NAMALWA (cell line): ENCODE results near the gene TWF2.

ENCODE experiments used
- DNase-seq: peaks from one replicate; pipeline ENCODE4 v3.0.0-alpha.2; 2015; ENCODE audit warnings: low spot score

The TWF2 gene

GRCh38 chr3:52257911-52258310 is 19.0 kb upstream of the TWF2 start:
- no peak for DNase-seq

GRCh38 chr3:52256622-52257021 is 17.7 kb upstream of the TWF2 start:
- DNase-seq: no peak

- no peak for DNase-seq
Measured at GRCh38 chr3:52256159-52256558, 17.2 kb upstream of the TWF2 start.

GRCh38 chr3:52254608-52255007 is 15.7 kb upstream of the TWF2 start:
- no peak for DNase-seq

- peak; percentile 82 for DNase-seq
Measured at GRCh38 chr3:52253314-52254304, 14.7 kb upstream of the TWF2 start.

GRCh38 chr3:52250122-52250521 is 11.2 kb upstream of the TWF2 start:
- no peak for DNase-seq

GRCh38 chr3:52249683-52250082 is 10.7 kb upstream of the TWF2 start:
- DNase-seq: no peak

GRCh38 chr3:52248816-52249547 is 10.0 kb upstream of the TWF2 start:
- no peak for DNase-seq

GRCh38 chr3:52248165-52248541 is 9.2 kb upstream of the TWF2 start:
- no peak for DNase-seq

- no peak for DNase-seq
Measured at GRCh38 chr3:52247409-52248164, 8.6 kb upstream of the TWF2 start.

GRCh38 chr3:52246728-52247408 is 7.9 kb upstream of the TWF2 start:
- no peak for DNase-seq

GRCh38 chr3:52246264-52246620 is 7.3 kb upstream of the TWF2 start:
- no peak for DNase-seq

GRCh38 chr3:52245322-52246263 is 6.6 kb upstream of the TWF2 start, which contains the start of gene PPM1M:
Gene PPM1M (plus strand): TSS chr3:52245759. CDS start chr3:52245825, 66 bp downstream.
- no peak for DNase-seq

- no peak for DNase-seq
Measured at GRCh38 chr3:52243791-52244628, 5.1 kb upstream of the TWF2 start.

GRCh38 chr3:52242039-52242438 is 3.1 kb upstream of the TWF2 start:
- DNase-seq: no peak

- DNase-seq: no peak
Measured at GRCh38 chr3:52240886-52241370, 2.0 kb upstream of the TWF2 start.

- peak; percentile 75 for DNase-seq
Measured at GRCh38 chr3:52240059-52240885, 1.3 kb upstream of the TWF2 start.

GRCh38 chr3:52238193-52238760 is 681 bp downstream of the TWF2 start:
- DNase-seq: no peak
